B cell (primary cell): ENCODE results near the gene APLP2. TPM values are rescaled to one million over a fixed set of nuclear protein-coding genes. Genes with fewer than 3 reads are reported as not detected.

Experiments
- ATAC-seq: fragments of 200-7000 bp; cut with Tn5 transposase; one replicate; pipeline ENCODE4 v1.10.0; 2021; ENCODE audit warnings: low read depth, mild to moderate bottlenecking, moderate number of reproducible peaks, moderate library complexity
- CTCF ChIA-PET: fragments of 350-600 bp; sonication (Branson Sonifier 250); formaldehyde crosslinking; loops from one replicate; lab custom pipeline; 2021; ENCODE audit warnings: antibody characterized with exemption, inconsistent platforms; lab: Charles Lee
- POLR2A ChIA-PET: fragments of 350-600 bp; sonication (Branson Sonifier 250); formaldehyde crosslinking; loops from one replicate; lab custom pipeline; 2021; ENCODE audit warnings: antibody characterized with exemption; lab: Charles Lee
- DNase-seq: peaks from one replicate; pipeline ENCODE4 v3.0.0; 2013
- H2AFZ ChIP-seq: 2 replicates; pipeline ENCODE4 v1.6.1; 2012; ENCODE audit warnings: mild to moderate bottlenecking, low read depth, low read length; ENCODE audit not compliant: insufficient read depth, poor library complexity, severe bottlenecking
- H3K27ac ChIP-seq, 2 donors: 1 replicate in 1 of 2; 2 replicates in 1 of 2; pipeline ENCODE4 v1.5.1; 2012 to 2013; ENCODE audit warnings: low read length in 2 of 2, mild to moderate bottlenecking in 2 of 2, moderate library complexity in 1 of 2
- H3K27me3 ChIP-seq, 4 experiments: fragments of 200-600 bp in 1 of 4; sonication (generic) in 1 of 4; replicated peaks in 1 of 4; 1 replicate in 2 of 4; 2 replicates in 2 of 4; pipeline versions ENCODE4 v1.6.1 to v1.7.0; 2013 to 2016; ENCODE audit warnings: low read length in 3 of 4, mild to moderate bottlenecking in 2 of 4, mixed read lengths in 1 of 4, moderate library complexity in 1 of 4; ENCODE audit not compliant: insufficient read depth in 4 of 4, control insufficient read depth in 3 of 4; ENCODE audit errors: control extremely low read depth in 1 of 4
- H3K36me3 ChIP-seq, 2 experiments: replicated peaks in 1 of 2; 1 replicate in 1 of 2; 2 replicates in 1 of 2; pipeline versions ENCODE4 v1.6.1 to v1.7.1; 2013; ENCODE audit warnings: low read length in 1 of 2; ENCODE audit not compliant: insufficient read depth in 2 of 2, control insufficient read depth in 1 of 2; ENCODE audit errors: control extremely low read depth in 1 of 2, extremely low read depth in 1 of 2
- H3K4me1 ChIP-seq, 2 donors: fragments of 200-600 bp in 1 of 2; sonication (generic) in 1 of 2; 1 replicate in 1 of 2; 2 replicates in 1 of 2; pipeline versions ENCODE4 v1.5.1 to v1.6.1; 2013 to 2017; ENCODE audit warnings: low read length in 2 of 2; ENCODE audit not compliant: control insufficient read depth in 2 of 2, insufficient read depth in 2 of 2
- H3K4me2 ChIP-seq: replicated peaks from 2 replicates; pipeline ENCODE3; 2012; ENCODE audit warnings: mild to moderate bottlenecking, low read depth, low read length; ENCODE audit not compliant: poor library complexity, severe bottlenecking
- H3K4me3 ChIP-seq, 5 experiments: fragments of 200-600 bp in 1 of 5; sonication (generic) in 1 of 5; 1 replicate in 3 of 5; 2 replicates in 2 of 5; pipeline versions ENCODE4 v1.5.1 to v1.7.0; 2011 to 2016; ENCODE audit warnings: low read length in 4 of 5, mild to moderate bottlenecking in 4 of 5, low read depth in 2 of 5, control low read depth in 1 of 5, moderate library complexity in 1 of 5; ENCODE audit not compliant: insufficient read depth in 1 of 5; ENCODE audit errors: control extremely low read depth in 1 of 5, extremely low read depth in 1 of 5
- H3K79me2 ChIP-seq: fragments of 200-600 bp; sonication (generic); one replicate; pipeline ENCODE4 v1.6.0; 2016; ENCODE audit warnings: low read length; ENCODE audit not compliant: control insufficient read depth, insufficient read depth
- H3K9ac ChIP-seq: fragments of 200-600 bp; sonication (generic); 2 replicates; pipeline ENCODE4 v1.6.1; 2017; ENCODE audit warnings: mild to moderate bottlenecking, low read length, moderate library complexity
- H3K9me3 ChIP-seq, 3 donors: one replicate each; pipeline versions ENCODE4 v1.6.1 to v1.7.1; 2013; ENCODE audit warnings: low read length in 2 of 3; ENCODE audit not compliant: control insufficient read depth in 2 of 3, insufficient read depth in 1 of 3; ENCODE audit errors: control extremely low read depth in 1 of 3
- H4K20me1 ChIP-seq: 2 replicates; pipeline ENCODE4 v1.6.0; 2012; ENCODE audit warnings: mild to moderate bottlenecking, low read length; ENCODE audit not compliant: insufficient read depth, control insufficient read depth, poor library complexity, severe bottlenecking
- H3K27ac Mint-ChIP-seq: one replicate; pipeline ENCODE4 v1.8.0; 2021; ENCODE audit warnings: mixed read lengths
- H3K27me3 Mint-ChIP-seq: one replicate; pipeline ENCODE4 v1.8.0; 2021; ENCODE audit warnings: mixed read lengths
- H3K4me1 Mint-ChIP-seq: one replicate; pipeline ENCODE4 v1.8.0; 2021; ENCODE audit warnings: mixed read lengths
- H3K4me3 Mint-ChIP-seq: one replicate; pipeline ENCODE4 v1.8.0; 2021; ENCODE audit warnings: mixed read lengths
- H3K9me3 Mint-ChIP-seq: one replicate; pipeline ENCODE4 v1.8.0; 2022; ENCODE audit warnings: mixed read lengths; ENCODE audit not compliant: insufficient read depth
- EZH2 ChIP-seq: IDR thresholded peaks from 2 replicates; pipeline ENCODE4 v1.6.1; 2012; ENCODE audit warnings: borderline replicate concordance, low read depth, mild to moderate bottlenecking, moderate library complexity, low read length; ENCODE audit not compliant: insufficient read depth, poor library complexity, severe bottlenecking
- WGBS: methylation state at CpG from one replicate; pipeline ENCODE4 v1.1.5; 2013; ENCODE audit warnings: missing lambda C conversion rate; ENCODE audit not compliant: insufficient coverage; 5-methylcytosine and 5-hydroxymethylcytosine counted together
- intact Hi-C: fragments of 100-400 bp; cut with micrococcal nuclease; formaldehyde crosslinking; loops from one replicate; pipeline ENCODE4 v1.10.0; 2022
- polyA plus RNA-seq: library from polyadenylated mRNA; depleted of rRNA; stranded (reverse); fragments of >200 nt; gene quantifications from 2 replicates; pipeline ENCODE4 v1.2.3, GENCODE V29; 2012
- total RNA-seq, 2 donors: library from RNA; stranded (reverse); fragments of 120-200 nt in 1 of 2; gene quantifications; 1 replicate in 1 of 2; 2 replicates in 1 of 2; pipeline versions ENCODE4 v1.2.3 to v1.2.4, GENCODE V29; 2013 to 2022
- TF ChIP-seq, protein P1 (sequence below): fragments of 200-600 bp; IDR thresholded peaks from one replicate; pipeline ENCODE4 v1.8.0; 2022; ENCODE audit warnings: antibody characterized with exemption, mild to moderate bottlenecking

Gene APLP2
- total and polyA plus RNA-seq, 2 donors (not counting 1 experiment from before 2014, with no cell fraction given), result 84.2 to 102 TPM

GRCh38 chr11:130161441-130162145 is 91.9 kb downstream of the APLP2 start:
- H3K27ac Mint-ChIP-seq, result peak overlapping the region; percentile 54
- CTCF ChIA-PET, result interaction anchor here (1.1 kb wide), 1 partner anchor 16 kb away, joined by 4 read pairs; no protein-coding TSS in a partner anchor
- H3K4me1 Mint-ChIP-seq, result peaks cover 67% of the 10 kb centered on the region

DNA sequence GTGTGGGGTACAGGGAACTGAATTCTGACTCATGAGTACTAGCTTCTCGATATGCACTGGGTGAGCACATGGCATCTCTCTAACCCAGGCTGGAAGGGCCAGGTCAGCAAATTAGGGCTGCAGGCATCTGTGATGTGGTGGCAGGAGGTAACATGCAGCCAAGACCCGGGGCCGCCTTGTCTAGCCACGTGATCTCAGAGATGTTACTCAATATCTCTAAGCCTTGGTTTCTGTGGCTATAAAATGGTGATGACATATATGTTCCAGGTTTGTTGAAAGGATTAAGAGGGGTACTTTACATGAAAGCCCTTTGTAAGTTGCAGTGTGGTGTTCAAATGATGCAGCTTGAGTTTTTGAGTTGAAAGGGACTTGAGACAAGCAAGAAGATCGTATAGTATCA is 93.0 kb downstream of the APLP2 start:
- H3K79me2 ChIP-seq, result no peaks in the 10 kb centered on the region
- H3K27ac ChIP-seq, result no peak overlapping the region

More at GRCh38 chr11:130161441-130162145, 91.9 kb downstream of the APLP2 start:
- Histone ChIP-seq H4K20me1 (no peaks in the 10 kb centered on the region), H3K27ac (no peak overlapping the region), H3K36me3 (peaks cover 0 to 2% of the 10 kb centered on the region in 2 experiments), H3K4me1 (peaks cover 48 to 68% of the 10 kb centered on the region in 2 donors), H3K9ac (no peak overlapping the region), H3K9me3 (no peaks in the 10 kb centered on the region), H3K27me3 (no peaks in the 10 kb centered on the region), H3K79me2 (no peaks in the 10 kb centered on the region), H3K4me3 (no peak overlapping the region), H3K4me2 (peak overlapping the region; percentile 92), H2AFZ (no peak overlapping the region)
- TF ChIP-seq, protein P1, sequence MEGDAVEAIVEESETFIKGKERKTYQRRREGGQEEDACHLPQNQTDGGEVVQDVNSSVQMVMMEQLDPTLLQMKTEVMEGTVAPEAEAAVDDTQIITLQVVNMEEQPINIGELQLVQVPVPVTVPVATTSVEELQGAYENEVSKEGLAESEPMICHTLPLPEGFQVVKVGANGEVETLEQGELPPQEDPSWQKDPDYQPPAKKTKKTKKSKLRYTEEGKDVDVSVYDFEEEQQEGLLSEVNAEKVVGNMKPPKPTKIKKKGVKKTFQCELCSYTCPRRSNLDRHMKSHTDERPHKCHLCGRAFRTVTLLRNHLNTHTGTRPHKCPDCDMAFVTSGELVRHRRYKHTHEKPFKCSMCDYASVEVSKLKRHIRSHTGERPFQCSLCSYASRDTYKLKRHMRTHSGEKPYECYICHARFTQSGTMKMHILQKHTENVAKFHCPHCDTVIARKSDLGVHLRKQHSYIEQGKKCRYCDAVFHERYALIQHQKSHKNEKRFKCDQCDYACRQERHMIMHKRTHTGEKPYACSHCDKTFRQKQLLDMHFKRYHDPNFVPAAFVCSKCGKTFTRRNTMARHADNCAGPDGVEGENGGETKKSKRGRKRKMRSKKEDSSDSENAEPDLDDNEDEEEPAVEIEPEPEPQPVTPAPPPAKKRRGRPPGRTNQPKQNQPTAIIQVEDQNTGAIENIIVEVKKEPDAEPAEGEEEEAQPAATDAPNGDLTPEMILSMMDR, result no peak
- no peak for TF ChIP-seq EZH2
- no peaks in the 10 kb centered on the region for H3K9me3 Mint-ChIP-seq
- no peaks in the 10 kb centered on the region for H3K27me3 Mint-ChIP-seq
- intact Hi-C loops, result loop anchor here (2.0 to 10.0 kb wide), 2 partner anchors 15 to 153 kb away; partner anchors contain the start of gene ZBTB44
- ATAC-seq (no peak), DNase-seq (no peak)
- H3K4me3 Mint-ChIP-seq, result peak overlapping the region; percentile 94
- WGBS, result 92% methylated on average over 10 of the region's 11 CpGs
- POLR2A ChIA-PET, result no interaction called here

More for the DNA sequence above, 93.0 kb downstream of the APLP2 start:
- H3K4me1 Mint-ChIP-seq, result peaks cover 74% of the 10 kb centered on the region
- intact Hi-C loops, result loop anchor here (10.0 kb wide), 1 partner anchor 152 kb away; the partner anchor contains the start of gene ZBTB44
- POLR2A ChIA-PET, result no interaction called here
- CTCF ChIA-PET, result no interaction called here
- no peaks in the 10 kb centered on the region for H3K27me3 Mint-ChIP-seq
- Histone ChIP-seq H3K9ac (no peak overlapping the region), H3K9me3 (no peaks in the 10 kb centered on the region), H3K4me3 (no peak overlapping the region), H4K20me1 (no peaks in the 10 kb centered on the region), H3K36me3 (peaks cover 0 to 2% of the 10 kb centered on the region in 2 experiments), H2AFZ (no peak overlapping the region), H3K4me1 (peaks cover 48 to 73% of the 10 kb centered on the region in 2 donors), H3K27me3 (no peaks in the 10 kb centered on the region), H3K4me2 (no peak overlapping the region)
- no peaks in the 10 kb centered on the region for H3K9me3 Mint-ChIP-seq
- no peak for ATAC-seq
- H3K4me3 Mint-ChIP-seq, result peak overlapping the region; percentile 47
- WGBS, result 95% methylated on average over 5 of the region's 5 CpGs
- H3K27ac Mint-ChIP-seq, result peak overlapping the region; percentile 46
- TF ChIP-seq EZH2, result no peak
- TF ChIP-seq, protein P1, result no peak
- no peak for DNase-seq
